ENCODE data around the gene NKD2.

NKD2 gene

GRCh38 chr5:1001406-1002270 lies 7.0 kb upstream of the NKD2 start:
- peak; percentile 1 for DNase-seq

GRCh38 chr5:1002271-1002546 lies 6.4 kb upstream of the NKD2 start:
- DNase-seq = no peak

- peak; percentile 0 for DNase-seq
Observed at GRCh38 chr5:1002836-1003235, 5.8 kb upstream of the NKD2 start.

GRCh38 chr5:1003296-1003937 lies 5.2 kb upstream of the NKD2 start:
- peak; percentile 40 for DNase-seq

- DNase-seq = peak; percentile 67
Observed at GRCh38 chr5:1004461-1005248, 3.9 kb upstream of the NKD2 start.

- peak; percentile 1 for DNase-seq
Observed at GRCh38 chr5:1005249-1005851, 3.3 kb upstream of the NKD2 start.

- DNase-seq = peak; percentile 1
Observed at GRCh38 chr5:1005904-1006655, 2.5 kb upstream of the NKD2 start.

- DNase-seq = peak; percentile 3
Observed at GRCh38 chr5:1006656-1007071, 1.9 kb upstream of the NKD2 start.

GRCh38 chr5:1007221-1007680 lies 1.4 kb upstream of the NKD2 start:
- peak; percentile 2 for DNase-seq

- peak; percentile 2 for DNase-seq
Observed at GRCh38 chr5:1007681-1008450, 736 bp upstream of the NKD2 start.

GRCh38 chr5:1009359-1010180 lies 968 bp downstream of the NKD2 start:
- peak; percentile 9 for DNase-seq

- no peak for DNase-seq
Observed at GRCh38 chr5:1010181-1010510, 1.5 kb downstream of the NKD2 start.

- no peak for DNase-seq
Observed at GRCh38 chr5:1010641-1011046, 2.0 kb downstream of the NKD2 start.

GRCh38 chr5:1011226-1011631 lies 2.6 kb downstream of the NKD2 start:
- peak; percentile 67 for DNase-seq

GRCh38 chr5:1011741-1012312 lies 3.2 kb downstream of the NKD2 start:
- DNase-seq = no peak

GRCh38 chr5:1012313-1012841 lies 3.8 kb downstream of the NKD2 start:
- DNase-seq = no peak

GRCh38 chr5:1012900-1013237 lies 4.3 kb downstream of the NKD2 start:
- no peak for DNase-seq

GRCh38 chr5:1013238-1013947 lies 4.8 kb downstream of the NKD2 start:
- DNase-seq = no peak

GRCh38 chr5:1013948-1014301 lies 5.3 kb downstream of the NKD2 start:
- no peak for DNase-seq

GRCh38 chr5:1014346-1014745 lies 5.7 kb downstream of the NKD2 start:
- DNase-seq = no peak
